ENCODE results near the gene NPAS3. TPM values are rescaled to one million over a fixed set of nuclear protein-coding genes. Genes with fewer than 3 reads are reported as not detected.

Gene NPAS3
- total RNA-seq, 1 experiment from 2014 or later, result 0.35 TPM

DNA sequence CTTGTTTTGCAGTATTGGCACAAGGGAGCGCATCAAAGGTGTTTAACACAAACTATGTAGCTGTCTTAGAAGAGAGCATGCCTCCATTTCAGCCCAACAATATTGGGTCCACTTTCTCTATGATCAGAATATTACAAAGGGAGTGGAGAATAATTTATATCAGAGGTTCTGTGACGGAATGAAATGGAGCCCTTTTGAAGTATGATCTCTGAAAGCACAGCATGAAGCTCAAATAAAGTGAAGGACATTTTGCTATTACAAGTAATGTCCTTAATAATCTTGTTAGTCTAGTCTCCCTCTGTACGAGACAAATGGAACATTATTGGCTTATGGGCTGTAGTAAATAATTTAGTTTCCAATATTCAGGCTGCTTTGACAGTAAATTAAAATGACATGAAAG, 302.7 kb downstream of the NPAS3 start:
- H3K9me3 Mint-ChIP-seq (ENCODE audit: unreplicated experiment), result no peaks in the 10 kb centered on the region
- no peak for DNase-seq (ENCODE audit: unreplicated experiment)
- TF ChIP-seq, protein P1, sequence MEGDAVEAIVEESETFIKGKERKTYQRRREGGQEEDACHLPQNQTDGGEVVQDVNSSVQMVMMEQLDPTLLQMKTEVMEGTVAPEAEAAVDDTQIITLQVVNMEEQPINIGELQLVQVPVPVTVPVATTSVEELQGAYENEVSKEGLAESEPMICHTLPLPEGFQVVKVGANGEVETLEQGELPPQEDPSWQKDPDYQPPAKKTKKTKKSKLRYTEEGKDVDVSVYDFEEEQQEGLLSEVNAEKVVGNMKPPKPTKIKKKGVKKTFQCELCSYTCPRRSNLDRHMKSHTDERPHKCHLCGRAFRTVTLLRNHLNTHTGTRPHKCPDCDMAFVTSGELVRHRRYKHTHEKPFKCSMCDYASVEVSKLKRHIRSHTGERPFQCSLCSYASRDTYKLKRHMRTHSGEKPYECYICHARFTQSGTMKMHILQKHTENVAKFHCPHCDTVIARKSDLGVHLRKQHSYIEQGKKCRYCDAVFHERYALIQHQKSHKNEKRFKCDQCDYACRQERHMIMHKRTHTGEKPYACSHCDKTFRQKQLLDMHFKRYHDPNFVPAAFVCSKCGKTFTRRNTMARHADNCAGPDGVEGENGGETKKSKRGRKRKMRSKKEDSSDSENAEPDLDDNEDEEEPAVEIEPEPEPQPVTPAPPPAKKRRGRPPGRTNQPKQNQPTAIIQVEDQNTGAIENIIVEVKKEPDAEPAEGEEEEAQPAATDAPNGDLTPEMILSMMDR (IDR thresholded peaks at IDR 0.05; ENCODE audit: unreplicated experiment), result no peak
- H3K27ac Mint-ChIP-seq (ENCODE audit: low read depth, unreplicated experiment), result no peak overlapping the region
- H3K4me1 Mint-ChIP-seq (ENCODE audit: insufficient read depth, unreplicated experiment), result no peaks in the 10 kb centered on the region
- no peaks in the 10 kb centered on the region for H3K27me3 Mint-ChIP-seq (ENCODE audit: insufficient read depth, unreplicated experiment)
- CTCF ChIA-PET, result no interaction called here
- intact Hi-C loops (cut with micrococcal nuclease), result no loop called here
- H3K4me3 Mint-ChIP-seq (ENCODE audit: unreplicated experiment), result no peak overlapping the region
- POLR2A ChIA-PET, result interaction anchor here (0.6 kb wide), 1 partner anchor 9 kb away, joined by 3 read pairs; no protein-coding TSS in a partner anchor
- BruUV-seq (replicated peaks), result no TSS peak
- H3K36me3 Mint-ChIP-seq (ENCODE audit: insufficient read depth, unreplicated experiment), result no peaks in the 10 kb centered on the region

DNA sequence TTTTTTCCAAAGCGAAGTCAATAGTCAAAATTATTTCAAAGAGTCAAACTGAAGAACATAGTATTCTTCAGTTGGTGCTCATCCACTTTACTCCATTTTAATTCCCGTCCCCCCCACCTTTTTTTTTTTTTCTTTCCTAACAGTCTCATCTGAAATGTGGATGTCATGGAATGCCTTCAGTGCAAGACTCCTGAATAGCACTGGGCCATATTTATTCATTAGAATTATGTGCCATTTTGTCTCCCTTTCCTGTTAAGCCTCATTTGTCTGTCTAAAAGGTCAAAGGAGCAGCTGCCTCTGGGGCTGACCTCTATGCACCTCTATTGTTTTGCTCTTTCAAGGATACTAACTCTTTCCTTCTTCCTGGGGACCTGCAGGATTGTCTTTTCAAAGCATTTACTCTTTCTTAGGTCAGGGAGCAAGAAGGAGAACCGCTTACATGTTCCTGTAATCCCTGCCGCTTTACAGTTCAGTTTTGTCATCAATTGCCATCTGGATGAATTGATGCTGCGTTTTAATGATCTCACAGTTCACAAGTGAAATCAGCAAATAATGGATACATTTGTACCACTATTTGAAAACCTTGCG, 310.6 kb downstream of the NPAS3 start:
- CTCF ChIA-PET, result no interaction called here
- Mint-ChIP-seq H3K27ac (ENCODE audit: low read depth, unreplicated experiment) (no peak overlapping the region), H3K4me3 (ENCODE audit: unreplicated experiment) (no peak overlapping the region), H3K27me3 (ENCODE audit: insufficient read depth, unreplicated experiment) (peaks cover 35% of the 10 kb centered on the region), H3K36me3 (ENCODE audit: insufficient read depth, unreplicated experiment) (no peaks in the 10 kb centered on the region), H3K4me1 (ENCODE audit: insufficient read depth, unreplicated experiment) (no peaks in the 10 kb centered on the region), H3K9me3 (ENCODE audit: unreplicated experiment) (no peaks in the 10 kb centered on the region)
- no peak for DNase-seq (ENCODE audit: unreplicated experiment)
- TF ChIP-seq, protein P1 (IDR thresholded peaks at IDR 0.05; ENCODE audit: unreplicated experiment), result no peak
- POLR2A ChIA-PET, result no interaction called here
- no TSS peak for BruUV-seq (replicated peaks)
- intact Hi-C loops (cut with micrococcal nuclease), result no loop called here

DNA sequence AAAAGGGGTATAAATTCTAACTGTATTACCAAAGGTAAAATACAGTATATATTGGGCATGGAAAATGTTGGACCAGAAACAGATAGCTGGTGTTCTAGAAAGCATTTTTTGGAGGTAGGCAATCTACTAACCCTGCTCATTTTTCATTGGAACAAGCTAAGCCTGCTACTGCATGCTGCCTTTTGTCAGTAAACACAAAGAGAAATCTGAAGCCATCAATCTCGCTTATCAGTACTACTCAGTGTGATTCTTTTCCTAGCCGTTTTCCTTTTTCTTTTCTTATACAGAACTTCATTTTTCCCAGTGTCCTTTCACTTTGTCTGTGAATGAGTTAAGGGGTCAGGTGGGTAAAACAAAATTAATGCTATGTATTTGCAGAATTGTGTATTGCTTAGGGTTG, 312.3 kb downstream of the NPAS3 start:
- no peaks in the 10 kb centered on the region for H3K4me1 Mint-ChIP-seq (ENCODE audit: insufficient read depth, unreplicated experiment)
- no peak overlapping the region for H3K4me3 Mint-ChIP-seq (ENCODE audit: unreplicated experiment)
- no peaks in the 10 kb centered on the region for H3K9me3 Mint-ChIP-seq (ENCODE audit: unreplicated experiment)
- CTCF ChIA-PET, result no interaction called here
- BruUV-seq (replicated peaks), result no TSS peak
- intact Hi-C loops (cut with micrococcal nuclease), result loop anchor here (5.0 kb wide), 1 partner anchor 49 kb away; no protein-coding TSS in a partner anchor
- H3K27me3 Mint-ChIP-seq (ENCODE audit: insufficient read depth, unreplicated experiment), result peaks cover 37% of the 10 kb centered on the region
- POLR2A ChIA-PET, result no interaction called here
- DNase-seq (ENCODE audit: unreplicated experiment), result no peak
- H3K27ac Mint-ChIP-seq (ENCODE audit: low read depth, unreplicated experiment), result no peak overlapping the region
- TF ChIP-seq, protein P1 (IDR thresholded peaks at IDR 0.05; ENCODE audit: unreplicated experiment), result no peak
- H3K36me3 Mint-ChIP-seq (ENCODE audit: insufficient read depth, unreplicated experiment), result no peaks in the 10 kb centered on the region

DNA sequence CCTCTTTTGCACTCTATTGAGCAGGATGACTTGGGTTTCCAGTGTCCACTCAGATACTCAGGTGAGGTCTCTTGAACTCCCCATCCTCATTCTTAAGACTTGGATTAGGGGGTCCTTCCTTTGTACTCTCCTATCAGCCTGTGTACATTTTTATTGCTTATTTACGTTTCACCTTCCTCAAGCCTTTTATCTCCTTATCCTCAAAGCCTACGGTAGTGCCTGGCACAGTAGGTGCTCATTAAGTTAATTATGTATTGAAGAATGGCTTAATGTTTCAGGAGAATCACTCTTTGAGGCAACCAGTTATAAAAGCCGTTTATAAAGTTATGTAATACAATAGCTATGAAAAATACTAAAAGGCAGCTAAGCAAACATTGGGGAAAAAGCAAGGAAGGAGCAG, 315.7 kb downstream of the NPAS3 start:
- no peak for DNase-seq (ENCODE audit: unreplicated experiment)
- ChIA-PET POLR2A (no interaction called here), CTCF (interaction anchor here (1.4 kb wide), 1 partner anchor 539 kb away, joined by 5 read pairs; no protein-coding TSS in a partner anchor)
- intact Hi-C loops (cut with micrococcal nuclease), result loop anchor here (5.0 kb wide), 1 partner anchor 52 kb away; no protein-coding TSS in a partner anchor
- Mint-ChIP-seq H3K9me3 (ENCODE audit: unreplicated experiment) (no peaks in the 10 kb centered on the region), H3K27me3 (ENCODE audit: insufficient read depth, unreplicated experiment) (peaks cover 29% of the 10 kb centered on the region), H3K4me1 (ENCODE audit: insufficient read depth, unreplicated experiment) (no peaks in the 10 kb centered on the region), H3K4me3 (ENCODE audit: unreplicated experiment) (no peak overlapping the region), H3K36me3 (ENCODE audit: insufficient read depth, unreplicated experiment) (no peaks in the 10 kb centered on the region), H3K27ac (ENCODE audit: low read depth, unreplicated experiment) (no peak overlapping the region)
- no TSS peak for BruUV-seq (replicated peaks)
- TF ChIP-seq, protein P1 (IDR thresholded peaks at IDR 0.05; ENCODE audit: unreplicated experiment), result no peak
